ENCODE results near the gene MTG2.

The MTG2 gene

GRCh38 chr20:62143081-62143956 lies 39.5 kb upstream of the MTG2 start, which contains the start of the genes PSMA7 and SS18L1 (continued):
- TF ChIP-seq ZNF558 (tag by site-specific recombination; IDR thresholded peaks at IDR 0.05): no peak
- TF ChIP-seq ZNF692 (tag by site-specific recombination; IDR thresholded peaks at IDR 0.05): peak; percentile 30; the same call in 1 of the 2 replicates
- TF ChIP-seq ZNF658 (tag by site-specific recombination; IDR thresholded peaks at IDR 0.05): no peak
- no peak for TF ChIP-seq GLI2 (tag by site-specific recombination; IDR thresholded peaks at IDR 0.05; ENCODE audit: borderline replicate concordance, low read depth)
- TF ChIP-seq ZNF580 (tag by site-specific recombination; IDR thresholded peaks at IDR 0.05): no peak
- no peak for TF ChIP-seq ZNF18 (tag by site-specific recombination; IDR thresholded peaks at IDR 0.05)
- no peak for TF ChIP-seq PRDM6 (tag by site-specific recombination; IDR thresholded peaks at IDR 0.05)
- TF ChIP-seq ZBTB17 (tag by site-specific recombination; IDR thresholded peaks at IDR 0.05): no peak
- no peak for TF ChIP-seq ZNF518A (tag by site-specific recombination; conservative IDR thresholded peaks at IDR 0.05; ENCODE audit: low read depth)
- TF ChIP-seq PRDM10 (tag by site-specific recombination; IDR thresholded peaks at IDR 0.05): no peak
- no peak for TF ChIP-seq CTCF (tag by site-specific recombination; IDR thresholded peaks at IDR 0.05)
- no peak for TF ChIP-seq ZNF341 (tag by site-specific recombination; IDR thresholded peaks at IDR 0.05; ENCODE audit: low read depth)
- TF ChIP-seq ZNF791 (tag by site-specific recombination; IDR thresholded peaks at IDR 0.05): no peak
- TF ChIP-seq SALL2 (tag by site-specific recombination; IDR thresholded peaks at IDR 0.05; ENCODE audit: borderline replicate concordance): no peak
- no peak for TF ChIP-seq ZNF529 (tag by site-specific recombination; IDR thresholded peaks at IDR 0.05; ENCODE audit: insufficient replicate concordance)
- TF ChIP-seq INSM2 (tag by site-specific recombination; IDR thresholded peaks at IDR 0.05): no peak
- TF ChIP-seq ZNF830 (tag by site-specific recombination; IDR thresholded peaks at IDR 0.05; ENCODE audit: low read depth): no peak
- TF ChIP-seq ZSCAN5A (tag by site-specific recombination; IDR thresholded peaks at IDR 0.05): no peak
